ENCODE results near the gene RNF14.

- TF ChIP-seq CTCF (conservative IDR thresholded peaks at IDR 0.05 in 1 of 2, IDR thresholded peaks at IDR 0.05 in 1 of 2; ENCODE audit: extremely low read depth in 1 of 2, insufficient read depth in 1 of 2, low read depth in 1 of 2, low read length in 2 of 2) (peak; percentile 60 to 67), EZH2 (IDR thresholded peaks at IDR 0.05; ENCODE audit: borderline replicate concordance, low read length) (no peak)
These were observed 23.6 kb downstream of the RNF14 start for GRCh38 chr5:141992349-141992963.
